Measurements from ENCODE around the gene DOCK8.

The DOCK8 gene

GRCh38 chr9:296411-296810 lies 81.7 kb downstream of the DOCK8 start:
- no peak for DNase-seq (ENCODE audit: low read depth, low spot score)
- H3K4me3 ChIP-seq (ENCODE audit: low read length), result no peak overlapping the region

DNA sequence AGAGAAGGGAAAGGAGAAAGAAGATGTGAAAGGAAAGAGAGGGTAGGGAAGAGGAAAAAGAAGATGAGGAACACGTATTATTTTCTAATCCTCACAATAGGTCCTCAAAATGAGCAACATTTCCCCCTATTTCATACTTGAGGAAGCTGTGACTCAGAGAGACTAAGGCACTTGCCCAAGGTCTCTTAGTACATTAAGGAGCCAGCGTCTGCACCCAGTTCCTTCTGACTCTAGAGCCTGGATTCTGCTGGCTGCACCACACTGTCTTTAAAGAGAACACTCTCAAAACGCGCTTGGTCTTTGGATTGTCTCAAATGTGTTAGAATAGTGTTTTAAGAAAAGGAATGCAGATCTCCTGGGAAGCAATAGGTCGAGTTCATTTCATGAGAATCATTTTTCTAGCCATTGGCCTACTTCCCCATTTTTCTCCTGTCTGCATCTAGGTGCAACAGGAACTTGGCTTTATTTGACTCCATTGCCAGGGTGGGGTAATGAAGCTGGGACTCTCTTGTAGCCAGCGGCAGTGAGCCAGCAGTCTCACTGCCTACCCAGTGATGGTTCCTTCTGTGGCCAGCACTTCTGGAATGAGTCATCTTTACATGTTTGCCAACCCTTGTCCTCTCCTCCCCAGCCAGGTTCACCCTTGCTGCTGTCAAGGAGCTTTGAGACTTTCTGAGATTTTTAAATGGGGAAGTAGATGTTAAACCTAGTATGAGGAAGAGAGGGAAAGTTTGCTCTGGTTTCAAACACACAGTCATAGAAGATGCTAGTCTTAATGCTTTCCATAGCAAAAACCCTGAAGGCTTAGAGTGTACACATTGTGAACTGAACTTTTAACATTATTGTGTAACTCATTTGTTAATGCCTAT lies 82.7 kb downstream of the DOCK8 start:
- no peak for DNase-seq (ENCODE audit: low read depth, low spot score)
- H3K4me3 ChIP-seq (ENCODE audit: low read length), result no peak overlapping the region

GRCh38 chr9:303502-303901 lies 88.8 kb downstream of the DOCK8 start:
- no peak overlapping the region for H3K4me3 ChIP-seq (ENCODE audit: low read length)
- no peak for DNase-seq (ENCODE audit: low read depth, low spot score)

GRCh38 chr9:304106-304505 lies 89.4 kb downstream of the DOCK8 start:
- DNase-seq (ENCODE audit: low read depth, low spot score), result no peak
- no peak overlapping the region for H3K4me3 ChIP-seq (ENCODE audit: low read length)

DNA sequence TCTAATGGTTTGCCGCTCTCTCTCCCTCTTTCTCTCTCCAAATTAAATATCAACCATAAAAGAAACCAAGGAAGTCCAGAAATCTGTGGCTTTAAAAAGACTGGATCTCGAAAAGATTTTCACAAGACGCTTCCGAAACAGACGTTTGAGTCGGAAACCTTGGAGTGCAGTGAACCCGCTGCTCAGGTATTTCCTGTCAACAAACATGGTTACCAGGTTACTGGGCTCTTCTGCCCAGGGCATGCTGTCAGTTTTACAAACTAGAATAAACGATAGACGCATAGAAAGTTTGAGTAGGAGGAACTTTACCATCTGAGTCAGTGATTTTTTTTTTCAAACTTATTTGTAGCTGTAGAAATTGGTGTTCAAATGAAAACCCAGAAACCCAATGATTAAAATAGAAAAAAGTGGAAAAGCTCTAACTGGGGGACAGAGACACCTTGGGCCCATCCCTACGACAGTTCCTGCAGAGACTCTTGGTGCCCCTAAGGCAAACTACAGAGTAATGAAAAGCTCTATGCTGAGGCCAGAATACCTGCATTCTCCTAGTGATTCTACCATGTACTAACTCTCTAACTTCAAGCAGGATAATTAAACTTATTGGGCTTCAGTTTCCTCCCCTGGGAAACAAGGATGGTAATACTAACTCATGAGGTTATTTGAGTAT lies 90.0 kb downstream of the DOCK8 start:
- no peak overlapping the region for H3K4me3 ChIP-seq (ENCODE audit: low read length)
- no peak for DNase-seq (ENCODE audit: low read depth, low spot score)

DNA sequence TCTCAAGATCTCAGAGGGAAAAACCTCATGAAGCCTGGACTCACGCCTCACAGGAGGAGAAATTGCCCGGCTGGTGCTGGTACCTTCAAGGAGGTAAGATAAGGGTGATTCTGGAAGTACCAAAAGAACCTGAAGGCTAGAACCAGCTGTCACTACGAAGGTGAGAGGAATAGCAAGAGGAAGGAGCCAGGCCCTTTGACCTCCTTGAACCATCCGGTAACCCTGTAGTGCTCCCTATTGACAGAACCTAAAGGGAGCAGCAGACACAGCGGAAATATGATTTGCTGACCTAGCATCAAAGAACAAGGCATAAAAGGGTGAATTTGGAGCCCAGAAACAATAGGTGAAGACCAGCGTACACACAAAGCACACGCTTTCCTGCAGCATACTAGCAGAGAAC lies 92.2 kb downstream of the DOCK8 start:
- H3K4me3 ChIP-seq (ENCODE audit: low read length), result no peak overlapping the region
- DNase-seq (ENCODE audit: low read depth, low spot score), result no peak

- H3K4me3 ChIP-seq (ENCODE audit: low read length), result no peak overlapping the region
- no peak for DNase-seq (ENCODE audit: low read depth, low spot score)
These were observed 97.2 kb downstream of the DOCK8 start for GRCh38 chr9:311841-312240.

DNA sequence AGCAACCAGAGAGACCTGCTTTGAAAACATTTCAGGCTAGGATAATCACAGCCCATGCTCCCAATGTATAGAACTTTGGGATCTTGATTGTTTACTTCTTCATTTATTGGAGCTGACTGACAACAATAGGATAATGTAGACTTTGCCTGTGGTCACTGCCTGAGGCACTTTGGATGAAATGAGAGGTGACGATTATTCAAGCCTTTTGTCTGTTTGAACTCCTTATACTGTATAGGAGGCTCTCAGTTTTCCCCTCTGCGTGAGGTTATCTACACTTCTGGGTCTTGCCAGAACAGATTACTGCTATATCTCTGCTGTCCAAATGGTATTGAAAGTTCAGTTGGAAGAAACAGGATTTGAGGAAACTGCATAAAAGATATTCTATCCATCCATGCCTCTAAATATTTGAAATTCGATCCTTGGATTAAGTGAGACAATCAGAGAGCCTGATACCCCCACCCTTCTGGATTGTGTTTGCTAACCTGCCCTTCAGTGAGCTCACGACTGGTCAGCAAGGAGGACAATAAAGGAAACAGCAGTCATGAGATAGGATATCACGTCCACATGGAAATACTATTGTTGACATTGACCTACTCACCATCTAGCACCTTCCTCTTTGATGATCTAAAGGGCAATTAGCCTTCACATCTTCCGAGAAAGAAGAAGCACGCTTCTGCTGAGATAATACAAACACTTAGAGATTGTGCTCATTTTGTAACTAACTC lies 98.1 kb downstream of the DOCK8 start:
- no peak for DNase-seq (ENCODE audit: low read depth, low spot score)
- H3K4me3 ChIP-seq (ENCODE audit: low read length), result no peak overlapping the region

DNA sequence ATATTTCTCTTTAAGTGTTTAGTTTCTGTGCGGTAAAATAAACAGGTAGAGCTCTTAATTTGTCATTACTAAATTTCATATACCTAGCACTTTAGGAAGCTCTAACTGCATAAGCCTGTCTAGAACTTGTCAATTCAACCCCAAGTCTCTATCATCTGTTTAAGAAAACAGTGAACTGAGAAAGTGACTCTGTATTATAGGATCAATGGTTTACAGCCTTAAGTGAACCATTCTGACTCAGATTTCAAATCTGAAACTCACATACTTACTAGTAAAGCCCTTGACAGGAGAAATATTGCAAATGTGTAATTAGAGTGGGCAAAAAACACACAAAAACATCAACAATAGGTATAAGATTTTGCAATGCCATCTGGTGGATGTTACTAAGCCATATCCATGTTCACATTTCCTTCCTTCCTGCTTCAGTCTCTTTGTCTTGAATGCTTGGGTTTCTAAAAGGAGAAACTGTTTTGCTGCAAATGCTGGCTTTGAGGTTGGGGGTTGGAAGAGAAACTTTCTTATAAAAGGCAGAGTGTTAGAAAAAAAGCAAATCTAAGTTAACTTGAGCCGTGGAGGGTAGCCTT lies 101.8 kb downstream of the DOCK8 start:
- DNase-seq (ENCODE audit: low read depth, low spot score), result no peak
- H3K4me3 ChIP-seq (ENCODE audit: low read length), result no peak overlapping the region

DNA sequence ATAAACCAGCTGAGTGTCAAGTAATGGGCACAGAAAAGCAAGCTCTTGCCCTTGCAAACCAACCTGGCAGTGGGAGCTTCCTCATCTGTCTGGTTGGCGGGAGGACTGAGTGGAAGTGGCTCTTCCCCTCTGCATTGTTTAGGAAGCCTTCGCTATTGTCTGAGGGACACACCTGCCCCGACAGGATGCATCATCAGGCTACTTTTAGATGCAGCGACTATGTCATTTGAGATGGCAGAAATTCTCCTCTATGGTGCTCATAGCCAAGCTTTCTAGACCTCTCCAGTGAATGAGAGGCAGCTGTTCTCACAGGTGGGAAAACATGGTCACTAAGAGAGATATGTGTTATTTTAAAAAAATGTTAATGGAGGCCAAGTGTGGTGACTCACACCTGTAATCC lies 104.0 kb downstream of the DOCK8 start:
- DNase-seq (ENCODE audit: low read depth, low spot score), result no peak
- no peak overlapping the region for H3K4me3 ChIP-seq (ENCODE audit: low read length)

GRCh38 chr9:324971-325370 lies 110.3 kb downstream of the DOCK8 start:
- H3K4me3 ChIP-seq (ENCODE audit: low read length), result no peak overlapping the region
- DNase-seq (ENCODE audit: low read depth, low spot score), result no peak

DNA sequence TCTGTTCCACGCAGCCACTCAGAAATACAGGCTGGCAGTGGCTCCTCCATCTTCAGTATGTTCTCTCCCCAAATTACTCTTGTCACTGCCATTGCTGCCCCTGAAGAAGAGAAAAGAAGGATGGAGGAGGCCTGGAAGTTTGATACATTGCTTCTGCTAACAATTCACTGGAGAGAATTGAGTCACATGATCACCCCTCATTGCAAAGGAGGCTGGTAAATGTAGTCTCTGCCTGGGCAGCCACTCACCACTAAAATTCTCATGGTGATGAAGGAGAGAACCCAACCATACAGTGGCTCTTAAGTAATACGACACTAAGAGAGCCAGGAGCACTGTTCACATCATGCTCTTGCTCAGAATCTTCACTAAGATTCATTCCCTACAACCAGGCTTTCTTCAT lies 112.0 kb downstream of the DOCK8 start:
- no peak overlapping the region for H3K4me3 ChIP-seq (ENCODE audit: low read length)

GRCh38 chr9:328453-328852 lies 113.8 kb downstream of the DOCK8 start:
- DNase-seq (ENCODE audit: low read depth, low spot score), result no peak
- H3K4me3 ChIP-seq (ENCODE audit: low read length), result no peak overlapping the region

More for the DNA sequence above, 112.0 kb downstream of the DOCK8 start:
- no peak for DNase-seq (ENCODE audit: low read depth, low spot score)

DNA sequence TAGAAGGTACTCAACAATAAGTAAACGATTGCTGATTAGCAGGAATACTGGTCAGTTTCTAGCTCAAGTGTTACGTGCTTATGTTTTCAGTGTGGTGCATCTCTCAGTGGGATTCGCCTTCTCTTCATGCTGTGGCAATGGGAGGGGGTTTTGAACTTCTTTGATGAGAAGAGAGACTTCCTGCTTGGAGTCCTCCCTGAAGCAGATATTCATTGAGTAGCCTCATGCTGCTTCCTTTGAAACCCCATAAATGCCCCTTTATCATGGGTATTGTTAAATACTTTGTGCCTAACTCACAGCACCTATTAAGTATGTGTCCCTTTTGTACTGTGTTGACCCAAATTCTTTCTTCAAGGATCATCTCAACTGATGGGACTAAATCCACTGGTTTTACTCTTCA lies 116.5 kb downstream of the DOCK8 start:
- no peak overlapping the region for H3K4me3 ChIP-seq (ENCODE audit: low read length)
- no peak for DNase-seq (ENCODE audit: low read depth, low spot score)

GRCh38 chr9:335373-335772 lies 120.7 kb downstream of the DOCK8 start:
- no peak for DNase-seq (ENCODE audit: low read depth, low spot score)
- no peak overlapping the region for H3K4me3 ChIP-seq (ENCODE audit: low read length)

GRCh38 chr9:336039-336438 lies 121.4 kb downstream of the DOCK8 start:
- DNase-seq (ENCODE audit: low read depth, low spot score), result no peak
- no peak overlapping the region for H3K4me3 ChIP-seq (ENCODE audit: low read length)

- DNase-seq (ENCODE audit: low read depth, low spot score), result no peak
- H3K4me3 ChIP-seq (ENCODE audit: low read length), result no peak overlapping the region
These were observed 123.9 kb downstream of the DOCK8 start for GRCh38 chr9:338602-339001.

DNA sequence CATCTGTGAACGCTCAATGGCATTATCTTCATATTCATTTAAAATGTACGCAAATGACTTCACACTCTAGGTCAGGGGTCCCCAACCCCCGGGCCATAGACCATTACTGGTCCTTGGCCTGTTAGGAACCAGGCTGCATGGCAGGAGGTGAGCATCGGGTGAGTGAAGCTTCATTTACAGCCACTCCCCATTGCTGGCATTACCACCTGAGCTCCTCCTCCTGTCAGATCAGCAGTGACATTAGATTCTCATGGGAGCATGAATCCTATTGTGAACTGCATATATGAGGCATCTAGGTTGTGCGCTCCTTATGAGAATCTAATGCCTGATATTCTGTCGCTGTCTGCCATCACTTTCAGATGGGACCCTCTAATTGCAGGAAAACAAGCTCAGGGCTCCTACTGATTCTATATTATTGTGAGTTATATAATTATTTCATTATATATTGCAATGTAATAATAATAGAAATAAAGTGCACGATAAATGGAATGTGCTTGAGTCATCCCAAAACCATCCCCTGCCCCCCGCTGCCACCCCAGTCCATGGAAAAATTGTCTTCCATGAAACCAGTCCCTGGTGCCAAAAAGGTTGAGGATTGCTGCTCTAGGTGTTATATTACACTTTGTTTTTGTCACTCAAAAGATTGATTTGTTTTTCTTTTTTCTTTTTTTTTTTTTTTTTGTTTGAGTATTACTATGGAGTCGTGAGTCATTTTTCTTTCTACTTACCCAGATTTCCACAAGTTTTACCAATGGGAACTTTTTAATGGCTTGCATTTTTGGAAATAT lies 127.2 kb downstream of the DOCK8 start:
- no peak for DNase-seq (ENCODE audit: low read depth, low spot score)
- no peak overlapping the region for H3K4me3 ChIP-seq (ENCODE audit: low read length)

DNA sequence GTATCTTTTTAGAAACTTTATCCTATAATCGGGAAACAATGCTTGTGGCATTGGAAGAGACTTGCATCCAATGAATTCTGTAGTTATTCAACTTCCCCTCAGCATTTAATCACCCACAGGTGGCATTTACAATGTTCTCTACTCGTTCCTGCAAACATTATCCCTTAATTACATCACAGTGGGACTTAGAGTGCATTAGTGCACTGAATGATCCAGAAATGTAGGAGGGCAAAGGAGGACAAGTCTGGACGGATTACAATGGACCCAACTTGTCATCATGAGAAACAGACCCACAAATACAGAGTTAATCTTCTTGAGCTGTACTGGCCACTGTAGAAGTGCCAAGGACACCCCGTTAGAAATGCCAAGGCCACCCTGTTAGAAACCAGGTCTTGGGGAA lies 129.1 kb downstream of the DOCK8 start:
- H3K4me3 ChIP-seq (ENCODE audit: low read length), result no peak overlapping the region
- no peak for DNase-seq (ENCODE audit: low read depth, low spot score)
